Right atrium auricular region (tissue), 2 donors: ENCODE results near the gene ACOXL. TPM values are rescaled to one million over a fixed set of nuclear protein-coding genes. Genes with fewer than 3 reads are reported as not detected.

Experiments
- DNase-seq: peaks from one replicate; pipeline ENCODE4 v3.0.0-alpha.2; 2019; ENCODE audit warnings: low spot score
- H3K27ac ChIP-seq, 2 donors: fragments of 200-600 bp; sonication (generic); 1 replicate in 1 of 2; 2 replicates in 1 of 2; pipeline ENCODE4 v1.5.1; 2016 to 2019
- H3K27me3 ChIP-seq, 2 donors: fragments of 200-600 bp; sonication (generic); one replicate each; pipeline versions ENCODE4 v1.5.1 to v1.6.0; 2017 to 2019
- H3K36me3 ChIP-seq: fragments of 200-600 bp; sonication (generic); one replicate; pipeline ENCODE4 v1.5.1; 2016
- H3K4me1 ChIP-seq, 2 donors: fragments of 200-600 bp; sonication (generic); one replicate each; pipeline versions ENCODE4 v1.5.1 to v1.6.0; 2017 to 2019
- H3K4me3 ChIP-seq, 2 donors: fragments of 200-600 bp; sonication (generic); 1 replicate in 1 of 2; 2 replicates in 1 of 2; pipeline ENCODE4 v1.5.1; 2017 to 2019; ENCODE audit warnings: mild to moderate bottlenecking in 1 of 2, moderate library complexity in 1 of 2
- H3K9me3 ChIP-seq, 2 donors: fragments of 200-600 bp; sonication (generic); one replicate each; pipeline ENCODE4 v1.5.1; 2019
- total RNA-seq, 2 donors: library from RNA; depleted of rRNA; stranded (reverse); fragments of >200 nt; gene quantifications; one replicate each; pipeline ENCODE4 v1.1.0, GENCODE V29; 2016
- TF ChIP-seq, protein P1 (sequence below), 2 donors: fragments of 200-600 bp; sonication (generic); IDR thresholded peaks; one replicate each; pipeline ENCODE4 v1.5.1; 2019; ENCODE audit warnings: antibody characterized with exemption in 2 of 2

ACOXL gene
- total RNA-seq, 2 donors from 2014 or later = 0.33 to 0.55 TPM

DNA sequence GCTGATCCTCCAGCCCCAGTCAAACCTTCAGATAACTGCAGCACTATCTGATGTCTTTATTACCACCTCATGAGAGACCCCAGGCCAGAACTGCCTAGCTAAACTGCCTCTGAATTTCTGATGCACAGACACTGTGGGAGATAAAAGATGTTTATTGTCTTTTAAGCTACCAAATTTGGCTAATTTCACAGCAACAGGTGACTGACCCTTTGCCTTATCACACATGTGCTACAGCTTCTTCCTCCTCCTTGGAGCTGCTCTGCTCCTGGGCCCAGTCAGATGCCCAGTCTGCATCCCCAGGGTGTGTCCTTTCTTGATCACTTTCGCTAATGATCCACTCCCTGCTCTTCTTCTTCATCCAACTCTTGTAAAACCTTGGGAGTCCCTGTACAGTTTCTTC is 19.6 kb upstream of the ACOXL start:
- TF ChIP-seq, protein P1, sequence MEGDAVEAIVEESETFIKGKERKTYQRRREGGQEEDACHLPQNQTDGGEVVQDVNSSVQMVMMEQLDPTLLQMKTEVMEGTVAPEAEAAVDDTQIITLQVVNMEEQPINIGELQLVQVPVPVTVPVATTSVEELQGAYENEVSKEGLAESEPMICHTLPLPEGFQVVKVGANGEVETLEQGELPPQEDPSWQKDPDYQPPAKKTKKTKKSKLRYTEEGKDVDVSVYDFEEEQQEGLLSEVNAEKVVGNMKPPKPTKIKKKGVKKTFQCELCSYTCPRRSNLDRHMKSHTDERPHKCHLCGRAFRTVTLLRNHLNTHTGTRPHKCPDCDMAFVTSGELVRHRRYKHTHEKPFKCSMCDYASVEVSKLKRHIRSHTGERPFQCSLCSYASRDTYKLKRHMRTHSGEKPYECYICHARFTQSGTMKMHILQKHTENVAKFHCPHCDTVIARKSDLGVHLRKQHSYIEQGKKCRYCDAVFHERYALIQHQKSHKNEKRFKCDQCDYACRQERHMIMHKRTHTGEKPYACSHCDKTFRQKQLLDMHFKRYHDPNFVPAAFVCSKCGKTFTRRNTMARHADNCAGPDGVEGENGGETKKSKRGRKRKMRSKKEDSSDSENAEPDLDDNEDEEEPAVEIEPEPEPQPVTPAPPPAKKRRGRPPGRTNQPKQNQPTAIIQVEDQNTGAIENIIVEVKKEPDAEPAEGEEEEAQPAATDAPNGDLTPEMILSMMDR (IDR thresholded peaks at IDR 0.05) = no peak
- Histone ChIP-seq H3K36me3 (no peaks in the 10 kb centered on the region), H3K4me1 (no peaks in the 10 kb centered on the region), H3K27me3 (no peaks in the 10 kb centered on the region), H3K4me3 (no peak overlapping the region), H3K9me3 (no peaks in the 10 kb centered on the region), H3K27ac (no peak overlapping the region)
- no peak for DNase-seq

DNA sequence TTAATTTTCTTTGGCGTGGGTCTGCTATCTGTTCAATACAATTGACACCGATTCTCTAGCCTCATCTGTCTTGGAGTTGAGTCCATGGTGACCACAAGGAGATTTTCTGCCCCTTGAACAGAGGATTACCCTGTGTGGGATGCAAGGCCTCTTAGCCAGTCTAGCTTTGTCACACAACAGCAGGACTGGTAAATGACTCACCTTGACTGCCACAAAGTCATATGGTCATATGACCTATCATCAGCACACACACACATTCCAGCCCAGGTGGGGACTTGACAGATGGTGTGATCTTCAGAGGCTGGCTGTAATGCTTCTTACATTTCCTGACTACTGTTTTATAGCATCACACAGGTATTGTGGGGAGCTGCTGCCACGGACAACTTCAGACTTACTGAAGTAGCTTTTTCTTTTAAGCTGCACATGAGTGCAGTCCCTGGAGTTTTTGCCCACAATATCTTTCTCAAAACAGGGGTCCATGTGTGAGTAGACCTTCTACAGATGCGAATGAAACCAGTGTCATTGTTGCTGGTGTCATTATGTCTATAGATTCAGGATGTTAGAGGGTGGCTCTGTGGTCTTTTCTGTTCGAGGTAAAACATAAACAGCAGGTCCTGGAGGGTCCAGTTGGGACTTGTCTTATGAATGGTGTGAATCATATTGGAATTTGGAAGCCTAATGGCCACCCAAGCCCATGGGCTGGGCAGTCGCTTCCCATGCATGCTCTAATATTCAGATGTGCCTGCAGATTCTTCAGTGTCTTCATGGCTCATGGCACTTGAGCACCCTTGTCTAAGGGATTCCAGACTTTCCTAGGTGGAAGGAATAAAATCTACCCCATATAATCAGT is 18.6 kb upstream of the ACOXL start:
- H3K27ac ChIP-seq = no peak overlapping the region
- H3K27me3 ChIP-seq = no peaks in the 10 kb centered on the region
- H3K9me3 ChIP-seq = no peaks in the 10 kb centered on the region
- no peak overlapping the region for H3K4me3 ChIP-seq
- no peaks in the 10 kb centered on the region for H3K4me1 ChIP-seq
- no peaks in the 10 kb centered on the region for H3K36me3 ChIP-seq
- TF ChIP-seq, protein P1 (IDR thresholded peaks at IDR 0.05) = no peak
- DNase-seq = no peak

DNA sequence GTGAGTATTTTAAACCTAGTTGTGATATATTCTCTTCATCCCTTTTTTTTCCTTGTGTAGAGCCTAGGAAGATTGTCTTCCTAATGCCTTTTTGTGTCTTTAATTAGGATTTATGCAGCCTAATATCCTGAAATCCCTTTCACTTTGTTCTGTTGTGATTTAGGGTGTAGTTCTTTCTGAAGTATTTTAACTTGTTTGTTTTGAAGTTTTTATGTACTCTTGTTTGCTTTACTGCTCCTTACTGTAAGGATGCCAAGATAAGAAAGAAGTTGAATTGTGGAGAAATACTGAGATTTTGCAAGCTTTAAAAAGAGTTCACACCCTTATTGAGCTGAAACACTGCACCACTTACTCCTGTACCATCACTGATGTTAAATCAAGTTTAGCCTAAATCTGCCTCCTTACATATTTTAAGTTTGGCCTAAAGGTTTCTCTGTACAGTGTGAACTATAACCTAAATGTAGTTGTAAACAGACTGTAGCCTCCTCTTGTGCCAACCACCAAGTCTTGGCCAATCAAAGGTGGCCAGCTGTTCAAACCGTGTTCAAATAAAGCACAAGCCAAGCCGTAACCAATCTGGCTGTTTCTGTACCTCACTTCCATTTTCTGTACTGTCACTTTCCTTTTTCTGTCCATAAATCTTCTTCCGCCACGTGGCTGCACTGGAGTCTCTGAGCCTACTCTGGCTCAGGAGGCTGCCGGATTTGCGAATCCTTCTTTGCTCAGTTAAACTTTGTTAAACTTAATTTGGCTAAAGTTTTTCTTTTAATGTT is 17.7 kb upstream of the ACOXL start:
- Histone ChIP-seq H3K9me3 (no peaks in the 10 kb centered on the region), H3K27ac (no peak overlapping the region), H3K4me3 (no peak overlapping the region), H3K4me1 (no peaks in the 10 kb centered on the region), H3K36me3 (no peaks in the 10 kb centered on the region), H3K27me3 (no peaks in the 10 kb centered on the region)
- TF ChIP-seq, protein P1 (IDR thresholded peaks at IDR 0.05) = no peak
- DNase-seq = no peak

DNA sequence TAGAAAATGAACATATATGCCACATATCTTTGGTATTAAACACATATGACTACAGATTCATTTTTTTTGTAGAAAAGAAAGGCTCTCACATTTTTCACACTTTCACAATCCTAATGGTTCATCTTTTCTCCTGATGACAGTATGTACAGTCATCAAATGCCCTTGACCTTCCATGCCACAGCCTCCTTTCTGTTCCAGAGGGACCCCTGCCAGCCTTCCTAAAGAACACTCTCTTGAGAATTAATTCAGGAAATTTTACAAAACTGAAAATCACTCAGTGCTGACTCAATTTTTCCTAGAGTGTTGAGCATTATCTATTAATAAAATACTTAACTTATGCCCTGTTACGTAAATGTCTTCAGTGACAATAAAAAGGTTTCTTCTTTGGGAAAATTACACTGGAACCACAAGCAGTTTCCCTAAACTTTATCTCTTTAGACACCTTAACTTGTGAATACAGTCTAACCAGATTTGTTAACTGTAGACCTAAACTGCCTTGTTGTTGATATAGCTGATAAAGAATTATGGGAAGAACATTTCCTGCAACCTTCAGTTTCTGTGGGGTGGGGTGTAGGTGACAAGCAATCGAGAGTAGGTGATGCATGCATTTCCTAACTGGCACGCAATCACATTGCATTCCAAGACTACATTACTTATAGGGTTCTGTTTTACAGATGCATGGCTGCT is 15.3 kb upstream of the ACOXL start:
- DNase-seq = no peak
- Histone ChIP-seq H3K4me3 (no peak overlapping the region), H3K4me1 (no peaks in the 10 kb centered on the region), H3K27me3 (no peaks in the 10 kb centered on the region), H3K36me3 (no peaks in the 10 kb centered on the region), H3K9me3 (no peaks in the 10 kb centered on the region), H3K27ac (no peak overlapping the region)
- TF ChIP-seq, protein P1 (IDR thresholded peaks at IDR 0.05) = no peak

DNA sequence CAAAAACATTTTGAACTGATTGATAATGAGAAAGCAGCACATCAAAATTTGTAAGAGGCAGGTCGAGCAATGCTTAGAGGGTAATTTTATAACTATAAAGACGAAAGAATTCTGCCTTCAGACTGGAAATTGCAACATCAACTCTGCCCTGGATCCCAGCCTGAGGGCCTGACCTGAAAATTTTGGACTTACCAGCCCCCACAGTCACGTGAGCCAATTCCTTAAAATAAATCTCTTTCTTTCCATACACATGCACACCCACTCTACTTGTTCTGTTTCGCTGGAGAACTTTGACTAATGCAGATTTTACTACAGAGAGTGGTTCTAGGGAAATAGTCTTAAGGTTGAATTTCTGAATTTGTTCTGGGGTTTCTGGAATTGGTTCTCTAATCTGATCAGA is 14.6 kb upstream of the ACOXL start:
- no peak for DNase-seq
- H3K27me3 ChIP-seq = no peaks in the 10 kb centered on the region

More for the DNA sequence above, 14.6 kb upstream of the ACOXL start:
- TF ChIP-seq, protein P1 (IDR thresholded peaks at IDR 0.05) = no peak
- H3K4me1 ChIP-seq = no peaks in the 10 kb centered on the region
- no peak overlapping the region for H3K4me3 ChIP-seq
- H3K9me3 ChIP-seq = no peaks in the 10 kb centered on the region
- H3K36me3 ChIP-seq = no peaks in the 10 kb centered on the region
- H3K27ac ChIP-seq = no peak overlapping the region
